RWPE2 (cell line): Measurements from ENCODE around the gene MYO18B.

Source experiments
- ATAC-seq: fragments of 200-7000 bp; cut with Tn5 transposase; 3 replicates; pipeline ENCODE4 v1.9.1; 2021; ENCODE audit warnings: low read depth
- DNase-seq: peaks from one replicate; pipeline ENCODE4 v3.0.0-alpha.2; 2020; ENCODE audit warnings: low spot score
- H3K27ac ChIP-seq: fragments of 450-650 bp; 2 replicates; pipeline ENCODE4 v1.5.1; 2017; ENCODE audit warnings: mild to moderate bottlenecking; ENCODE audit not compliant: poor library complexity, severe bottlenecking
- H3K27me3 ChIP-seq: fragments of 250-450 bp; sonication (Bioruptor Pico); 2 replicates; pipeline ENCODE4 v1.5.1; 2021; ENCODE audit warnings: mild to moderate bottlenecking, moderate library complexity; ENCODE audit not compliant: insufficient read depth, poor library complexity, severe bottlenecking
- H3K36me3 ChIP-seq: fragments of 250-450 bp; sonication (Bioruptor Pico); 2 replicates; pipeline ENCODE4 v1.5.1; 2020; ENCODE audit warnings: low read depth, mild to moderate bottlenecking, moderate library complexity
- H3K4me1 ChIP-seq: fragments of 250-450 bp; sonication (Bioruptor Pico); 2 replicates; pipeline ENCODE4 v1.5.1; 2021; ENCODE audit warnings: mild to moderate bottlenecking, moderate library complexity; ENCODE audit not compliant: insufficient read depth, poor library complexity, severe bottlenecking
- H3K4me3 ChIP-seq: fragments of 250-450 bp; sonication (Bioruptor Pico); 2 replicates; pipeline ENCODE4 v1.5.1; 2021; ENCODE audit warnings: mild to moderate bottlenecking, moderate library complexity; ENCODE audit not compliant: severe bottlenecking
- H3K9me3 ChIP-seq: fragments of 250-450 bp; sonication (Bioruptor Pico); 2 replicates; pipeline ENCODE4 v1.5.1; 2021; ENCODE audit warnings: mild to moderate bottlenecking, moderate library complexity; ENCODE audit not compliant: severe bottlenecking
- TF ChIP-seq, protein P1 (sequence below): fragments of 450-650 bp; IDR thresholded peaks from one replicate; pipeline ENCODE4 v1.5.1; 2017; ENCODE audit warnings: mild to moderate bottlenecking, moderate library complexity; ENCODE audit not compliant: poor library complexity, severe bottlenecking

Gene MYO18B

DNA sequence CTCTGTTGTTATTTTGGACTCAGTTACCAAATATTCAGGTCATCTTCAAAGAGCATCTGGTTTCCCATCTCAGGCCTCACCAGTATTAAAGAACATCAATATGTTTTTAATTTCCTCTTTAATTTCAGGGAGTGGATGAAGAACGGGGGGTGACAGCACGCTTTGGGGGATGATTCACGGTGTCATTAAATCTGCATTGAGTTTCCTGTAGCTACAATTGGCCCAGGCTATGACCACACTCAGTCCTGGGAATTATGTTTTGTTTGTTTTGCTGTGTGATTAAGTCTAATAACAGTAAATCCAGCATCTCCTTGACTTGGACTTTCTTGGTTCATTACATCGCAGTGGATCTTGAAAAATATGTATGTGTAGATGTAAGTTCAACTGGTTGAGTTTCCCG is 277.6 kb downstream of the MYO18B start:
- no peaks in the 10 kb centered on the region for H3K4me1 ChIP-seq
- no peaks in the 10 kb centered on the region for H3K27me3 ChIP-seq
- no peak for ATAC-seq
- H3K9me3 ChIP-seq, result no peaks in the 10 kb centered on the region
- no peak overlapping the region for H3K4me3 ChIP-seq
- no peaks in the 10 kb centered on the region for H3K36me3 ChIP-seq
- TF ChIP-seq, protein P1, sequence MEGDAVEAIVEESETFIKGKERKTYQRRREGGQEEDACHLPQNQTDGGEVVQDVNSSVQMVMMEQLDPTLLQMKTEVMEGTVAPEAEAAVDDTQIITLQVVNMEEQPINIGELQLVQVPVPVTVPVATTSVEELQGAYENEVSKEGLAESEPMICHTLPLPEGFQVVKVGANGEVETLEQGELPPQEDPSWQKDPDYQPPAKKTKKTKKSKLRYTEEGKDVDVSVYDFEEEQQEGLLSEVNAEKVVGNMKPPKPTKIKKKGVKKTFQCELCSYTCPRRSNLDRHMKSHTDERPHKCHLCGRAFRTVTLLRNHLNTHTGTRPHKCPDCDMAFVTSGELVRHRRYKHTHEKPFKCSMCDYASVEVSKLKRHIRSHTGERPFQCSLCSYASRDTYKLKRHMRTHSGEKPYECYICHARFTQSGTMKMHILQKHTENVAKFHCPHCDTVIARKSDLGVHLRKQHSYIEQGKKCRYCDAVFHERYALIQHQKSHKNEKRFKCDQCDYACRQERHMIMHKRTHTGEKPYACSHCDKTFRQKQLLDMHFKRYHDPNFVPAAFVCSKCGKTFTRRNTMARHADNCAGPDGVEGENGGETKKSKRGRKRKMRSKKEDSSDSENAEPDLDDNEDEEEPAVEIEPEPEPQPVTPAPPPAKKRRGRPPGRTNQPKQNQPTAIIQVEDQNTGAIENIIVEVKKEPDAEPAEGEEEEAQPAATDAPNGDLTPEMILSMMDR, result no peak
- no peak overlapping the region for H3K27ac ChIP-seq
- DNase-seq, result no peak

DNA sequence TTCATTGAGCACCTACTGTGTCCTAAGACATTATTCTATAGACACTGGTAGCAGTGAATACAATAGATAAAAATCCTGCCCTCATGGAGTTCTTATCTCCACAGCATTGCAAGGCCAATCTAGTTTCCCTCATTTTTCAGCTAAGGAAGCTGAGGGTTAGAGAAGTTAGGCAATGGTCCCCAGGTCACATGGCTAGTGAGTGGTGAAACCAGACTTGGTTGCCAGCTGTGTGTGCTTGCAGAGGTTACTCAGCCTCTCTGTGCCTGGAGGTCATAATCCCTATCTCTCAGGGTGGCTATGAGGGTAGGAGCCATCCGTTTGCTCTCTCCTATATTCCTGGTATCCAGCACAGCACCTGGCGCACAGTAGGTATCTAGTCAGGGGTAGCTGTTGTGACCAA is 279.5 kb downstream of the MYO18B start:
- no peaks in the 10 kb centered on the region for H3K9me3 ChIP-seq
- DNase-seq, result no peak
- H3K4me3 ChIP-seq, result no peak overlapping the region
- no peaks in the 10 kb centered on the region for H3K4me1 ChIP-seq
- ATAC-seq, result no peak
- no peak overlapping the region for H3K27ac ChIP-seq
- no peaks in the 10 kb centered on the region for H3K36me3 ChIP-seq
- no peaks in the 10 kb centered on the region for H3K27me3 ChIP-seq
- TF ChIP-seq, protein P1, result no peak

DNA sequence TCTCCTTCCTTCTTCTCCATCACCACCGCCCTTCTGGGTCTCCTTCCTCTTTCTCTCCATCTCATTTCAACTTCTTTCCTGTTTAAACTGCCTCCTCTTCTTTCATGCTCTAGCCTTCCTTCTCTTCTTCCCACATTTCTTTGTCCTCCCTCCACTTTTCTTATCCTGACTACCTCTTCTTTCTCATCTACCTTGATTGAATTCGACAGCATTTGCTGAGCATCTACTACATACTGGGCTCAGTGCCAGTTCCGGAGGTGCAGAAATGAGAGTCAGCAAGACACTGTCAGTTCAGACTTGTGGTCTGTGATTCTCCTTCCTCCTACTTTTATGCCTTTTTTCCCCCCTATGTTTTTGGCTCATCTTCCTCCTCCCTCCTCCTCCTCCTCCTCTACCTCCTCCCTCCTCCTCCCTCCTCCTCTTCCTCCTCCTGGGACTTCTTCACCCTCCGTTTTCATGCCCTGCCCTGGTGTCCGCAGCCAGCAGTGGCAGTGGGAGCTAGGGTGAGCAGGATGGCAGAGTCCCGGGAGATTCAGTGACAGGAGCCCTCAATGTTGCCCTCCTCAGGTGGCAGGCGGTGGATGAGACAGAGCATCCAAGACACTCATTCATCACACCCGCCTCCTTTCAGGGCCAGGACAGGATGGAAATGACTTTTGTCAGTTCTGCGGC is 281.3 kb downstream of the MYO18B start:
- no peak overlapping the region for H3K27ac ChIP-seq
- no peak for ATAC-seq
- no peak overlapping the region for H3K4me3 ChIP-seq
- TF ChIP-seq, protein P1, result no peak
- H3K36me3 ChIP-seq, result no peaks in the 10 kb centered on the region
- no peak for DNase-seq
- H3K9me3 ChIP-seq, result no peaks in the 10 kb centered on the region
- no peaks in the 10 kb centered on the region for H3K27me3 ChIP-seq
- no peaks in the 10 kb centered on the region for H3K4me1 ChIP-seq

DNA sequence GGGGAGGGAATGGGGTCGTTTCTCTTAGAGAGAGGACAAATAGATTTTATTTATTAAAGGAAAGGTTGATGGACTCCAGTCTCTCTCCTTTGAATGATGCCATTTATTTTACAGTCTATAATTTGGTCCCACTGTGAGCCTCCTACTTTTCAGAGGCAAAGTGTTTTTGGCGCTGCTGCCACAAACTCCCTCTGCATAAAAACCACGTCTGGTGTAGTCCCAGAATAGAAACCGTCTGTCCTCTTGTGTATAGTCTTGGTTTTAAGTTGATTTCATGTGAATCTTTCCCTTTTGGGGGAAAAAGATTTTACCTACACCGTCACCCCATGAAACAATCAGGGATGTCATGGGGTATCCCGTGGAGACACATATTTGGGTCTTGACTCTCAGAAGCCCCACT is 283.6 kb downstream of the MYO18B start:
- TF ChIP-seq, protein P1, result no peak
- no peak overlapping the region for H3K4me3 ChIP-seq
- no peaks in the 10 kb centered on the region for H3K36me3 ChIP-seq
- DNase-seq (no peak), ATAC-seq (no peak)
- no peaks in the 10 kb centered on the region for H3K4me1 ChIP-seq
- H3K9me3 ChIP-seq, result no peaks in the 10 kb centered on the region
- no peak overlapping the region for H3K27ac ChIP-seq
- no peaks in the 10 kb centered on the region for H3K27me3 ChIP-seq

DNA sequence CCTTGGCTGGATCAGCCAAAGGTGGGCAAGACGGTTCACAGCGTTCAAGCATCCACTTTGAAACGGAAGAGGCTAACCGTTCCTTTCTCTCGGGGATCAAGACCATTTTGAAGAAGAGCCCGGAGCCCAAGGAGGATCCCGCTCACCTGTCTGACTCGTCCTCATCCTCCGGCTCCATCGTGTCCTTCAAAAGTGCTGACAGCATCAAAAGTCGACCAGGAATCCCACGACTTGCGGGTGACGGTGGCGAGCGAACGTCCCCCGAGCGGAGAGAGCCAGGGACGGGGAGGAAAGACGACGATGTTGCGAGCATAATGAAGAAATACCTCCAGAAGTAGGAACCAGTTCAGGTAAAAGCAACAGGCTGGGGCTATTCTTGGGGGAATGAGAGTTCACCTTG is 285.4 kb downstream of the MYO18B start:
- TF ChIP-seq, protein P1, result no peak
- Histone ChIP-seq H3K9me3 (no peaks in the 10 kb centered on the region), H3K36me3 (no peaks in the 10 kb centered on the region), H3K4me3 (no peak overlapping the region), H3K27me3 (no peaks in the 10 kb centered on the region), H3K4me1 (no peaks in the 10 kb centered on the region), H3K27ac (no peak overlapping the region)
- ATAC-seq, result no peak
- no peak for DNase-seq
